Suprapubic skin (tissue), 3 donors: ENCODE measurements around the gene ASCC1.

ENCODE experiments used
- EP300 ChIP-seq: sonication (generic); formaldehyde crosslinking; IDR thresholded peaks from one replicate; pipeline ENCODE4 v1.6.1; 2017; ENCODE audit warnings: antibody characterized with exemption
- POLR2A ChIP-seq, 2 donors: fragments of 450-650 bp; IDR thresholded peaks; one replicate each; pipeline ENCODE4 v1.6.1; 2017; ENCODE audit warnings: antibody characterized with exemption in 2 of 2, mild to moderate bottlenecking in 2 of 2, moderate library complexity in 2 of 2
- TF ChIP-seq, protein P1 (sequence below), 2 donors: fragments of 200-600 bp in 1 of 2; fragments of 450-650 bp in 1 of 2; sonication (generic) in 1 of 2; IDR thresholded peaks; one replicate each; pipeline ENCODE4 v1.5.1; 2016 to 2019; ENCODE audit warnings: antibody characterized with exemption in 2 of 2, mild to moderate bottlenecking in 1 of 2, moderate library complexity in 1 of 2

GRCh38 chr10:72140174-72140573, 75.9 kb downstream of the ASCC1 start:
- TF ChIP-seq, protein P1, sequence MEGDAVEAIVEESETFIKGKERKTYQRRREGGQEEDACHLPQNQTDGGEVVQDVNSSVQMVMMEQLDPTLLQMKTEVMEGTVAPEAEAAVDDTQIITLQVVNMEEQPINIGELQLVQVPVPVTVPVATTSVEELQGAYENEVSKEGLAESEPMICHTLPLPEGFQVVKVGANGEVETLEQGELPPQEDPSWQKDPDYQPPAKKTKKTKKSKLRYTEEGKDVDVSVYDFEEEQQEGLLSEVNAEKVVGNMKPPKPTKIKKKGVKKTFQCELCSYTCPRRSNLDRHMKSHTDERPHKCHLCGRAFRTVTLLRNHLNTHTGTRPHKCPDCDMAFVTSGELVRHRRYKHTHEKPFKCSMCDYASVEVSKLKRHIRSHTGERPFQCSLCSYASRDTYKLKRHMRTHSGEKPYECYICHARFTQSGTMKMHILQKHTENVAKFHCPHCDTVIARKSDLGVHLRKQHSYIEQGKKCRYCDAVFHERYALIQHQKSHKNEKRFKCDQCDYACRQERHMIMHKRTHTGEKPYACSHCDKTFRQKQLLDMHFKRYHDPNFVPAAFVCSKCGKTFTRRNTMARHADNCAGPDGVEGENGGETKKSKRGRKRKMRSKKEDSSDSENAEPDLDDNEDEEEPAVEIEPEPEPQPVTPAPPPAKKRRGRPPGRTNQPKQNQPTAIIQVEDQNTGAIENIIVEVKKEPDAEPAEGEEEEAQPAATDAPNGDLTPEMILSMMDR (IDR thresholded peaks at IDR 0.05): no peak
- TF ChIP-seq POLR2A (IDR thresholded peaks at IDR 0.05): no peak
- no peak for TF ChIP-seq EP300
